Measurements from ENCODE around the gene RHBG. TPM values are rescaled to one million over a fixed set of nuclear protein-coding genes. Genes with fewer than 3 reads are reported as not detected.
"Not testable (repeated sequence)": the region's sequence is repeated elsewhere in the genome, so short reads cannot be mapped to it uniquely, and the experiment has no call there.

RHBG gene
- total and polyA plus RNA-seq, 2 donors, result 0.05 to 0.37 TPM

- no peak for DNase-seq (ENCODE audit: low read depth in 6 of 9, low spot score in 9 of 9)
- Histone ChIP-seq H3K9me3 (ENCODE audit: control insufficient read depth in 2 of 2, insufficient read depth in 1 of 2, low read length in 1 of 2) (no peaks in the 10 kb centered on the region), H3K36me3 (ENCODE audit: control insufficient read depth in 2 of 2, insufficient read depth in 2 of 2, low read length in 1 of 2) (no peaks in the 10 kb centered on the region), H3K4me1 (ENCODE audit: control insufficient read depth in 2 of 2, insufficient read depth in 2 of 2, low read length in 2 of 2) (no peaks in the 10 kb centered on the region), H3K4me3 (ENCODE audit: low read length in 2 of 2) (no peak overlapping the region), H3K27ac (ENCODE audit: low read depth in 1 of 2, low read length in 1 of 2) (no peak overlapping the region), H3K27me3 (ENCODE audit: control insufficient read depth in 2 of 2, insufficient read depth in 1 of 2, low read length in 1 of 2) (peaks cover 4 to 39% of the 10 kb centered on the region in 2 donors)
- WGBS, result 93% methylated on average over 1 of the region's 1 CpG
These were observed 10.4 kb upstream of the RHBG start for GRCh38 chr1:156358641-156359040.

- Histone ChIP-seq H3K4me3 (ENCODE audit: low read length in 2 of 2) (no peak overlapping the region), H3K4me1 (ENCODE audit: control insufficient read depth in 2 of 2, insufficient read depth in 2 of 2, low read length in 2 of 2) (no peaks in the 10 kb centered on the region), H3K27me3 (ENCODE audit: control insufficient read depth in 2 of 2, insufficient read depth in 1 of 2, low read length in 1 of 2) (peaks cover 4 to 42% of the 10 kb centered on the region in 2 donors), H3K27ac (ENCODE audit: low read depth in 1 of 2, low read length in 1 of 2) (no peak overlapping the region), H3K9me3 (ENCODE audit: control insufficient read depth in 2 of 2, insufficient read depth in 1 of 2, low read length in 1 of 2) (no peaks in the 10 kb centered on the region), H3K36me3 (ENCODE audit: control insufficient read depth in 2 of 2, insufficient read depth in 2 of 2, low read length in 1 of 2) (no peaks in the 10 kb centered on the region)
- DNase-seq (ENCODE audit: low read depth in 6 of 9, low spot score in 9 of 9), result no peak
- WGBS, result 96% methylated on average over 3 of the region's 3 CpGs
These were observed 9.8 kb upstream of the RHBG start for GRCh38 chr1:156359249-156359648.

- H3K27me3 ChIP-seq (ENCODE audit: control insufficient read depth in 2 of 2, insufficient read depth in 1 of 2, low read length in 1 of 2), result peaks cover 4 to 50% of the 10 kb centered on the region in 2 donors
- no peak for DNase-seq (ENCODE audit: low read depth in 6 of 9, low spot score in 9 of 9)
- H3K4me3 ChIP-seq (ENCODE audit: low read length in 2 of 2), result no peak overlapping the region
- WGBS, result 62% methylated on average over 6 of the region's 6 CpGs
- no peaks in the 10 kb centered on the region for H3K9me3 ChIP-seq (ENCODE audit: control insufficient read depth in 2 of 2, insufficient read depth in 1 of 2, low read length in 1 of 2)
- no peaks in the 10 kb centered on the region for H3K4me1 ChIP-seq (ENCODE audit: control insufficient read depth in 2 of 2, insufficient read depth in 2 of 2, low read length in 2 of 2)
- H3K27ac ChIP-seq (ENCODE audit: low read depth in 1 of 2, low read length in 1 of 2), result no peak overlapping the region
- no peaks in the 10 kb centered on the region for H3K36me3 ChIP-seq (ENCODE audit: control insufficient read depth in 2 of 2, insufficient read depth in 2 of 2, low read length in 1 of 2)
These were observed 9.0 kb upstream of the RHBG start for GRCh38 chr1:156359973-156360372.

GRCh38 chr1:156360534-156360933 lies 8.5 kb upstream of the RHBG start:
- H3K27ac ChIP-seq (ENCODE audit: low read depth in 1 of 2, low read length in 1 of 2), result no peak overlapping the region
- H3K36me3 ChIP-seq (ENCODE audit: control insufficient read depth in 2 of 2, insufficient read depth in 2 of 2, low read length in 1 of 2), result no peaks in the 10 kb centered on the region
- peaks cover 4 to 54% of the 10 kb centered on the region in 2 donors for H3K27me3 ChIP-seq (ENCODE audit: control insufficient read depth in 2 of 2, insufficient read depth in 1 of 2, low read length in 1 of 2)
- no peak overlapping the region for H3K4me3 ChIP-seq (ENCODE audit: low read length in 2 of 2)
- H3K4me1 ChIP-seq (ENCODE audit: control insufficient read depth in 2 of 2, insufficient read depth in 2 of 2, low read length in 2 of 2), result no peaks in the 10 kb centered on the region
- H3K9me3 ChIP-seq (ENCODE audit: control insufficient read depth in 2 of 2, insufficient read depth in 1 of 2, low read length in 1 of 2), result no peaks in the 10 kb centered on the region
- 98% methylated on average over 11 of the region's 11 CpGs for WGBS
- DNase-seq (ENCODE audit: low read depth in 6 of 9, low spot score in 9 of 9), result no peak

GRCh38 chr1:156365754-156366153 lies 3.3 kb upstream of the RHBG start:
- Histone ChIP-seq H3K27me3 (ENCODE audit: control insufficient read depth in 2 of 2, insufficient read depth in 1 of 2, low read length in 1 of 2) (peaks cover 15 to 72% of the 10 kb centered on the region in 2 donors), H3K9me3 (ENCODE audit: control insufficient read depth in 2 of 2, insufficient read depth in 1 of 2, low read length in 1 of 2) (peaks cover 0 to 4% of the 10 kb centered on the region in 2 donors), H3K27ac (ENCODE audit: low read depth in 1 of 2, low read length in 1 of 2) (no peak overlapping the region), H3K36me3 (ENCODE audit: control insufficient read depth in 2 of 2, insufficient read depth in 2 of 2, low read length in 1 of 2) (no peaks in the 10 kb centered on the region), H3K4me1 (ENCODE audit: control insufficient read depth in 2 of 2, insufficient read depth in 2 of 2, low read length in 2 of 2) (peaks cover 4 to 6% of the 10 kb centered on the region in 2 donors), H3K4me3 (ENCODE audit: low read length in 2 of 2) (no peak overlapping the region)
- no peak for DNase-seq (ENCODE audit: low read depth in 6 of 9, low spot score in 9 of 9)

GRCh38 chr1:156366378-156367166 lies 2.4 kb upstream of the RHBG start:
- Histone ChIP-seq H3K4me1 (ENCODE audit: control insufficient read depth in 2 of 2, insufficient read depth in 2 of 2, low read length in 2 of 2) (peaks cover 4 to 6% of the 10 kb centered on the region in 2 donors), H3K4me3 (ENCODE audit: low read length in 2 of 2) (no peak overlapping the region), H3K9me3 (ENCODE audit: control insufficient read depth in 2 of 2, insufficient read depth in 1 of 2, low read length in 1 of 2) (peaks cover 0 to 4% of the 10 kb centered on the region in 2 donors), H3K27me3 (ENCODE audit: control insufficient read depth in 2 of 2, insufficient read depth in 1 of 2, low read length in 1 of 2) (peaks cover 17 to 77% of the 10 kb centered on the region in 2 donors), H3K36me3 (ENCODE audit: control insufficient read depth in 2 of 2, insufficient read depth in 2 of 2, low read length in 1 of 2) (no peaks in the 10 kb centered on the region), H3K27ac (ENCODE audit: low read depth in 1 of 2, low read length in 1 of 2) (no peak overlapping the region)
- 92% methylated on average over 5 of the region's 5 CpGs for WGBS
- DNase-seq (ENCODE audit: low read depth in 6 of 9, low spot score in 9 of 9), result no peak

- Histone ChIP-seq H3K4me1 (ENCODE audit: control insufficient read depth in 2 of 2, insufficient read depth in 2 of 2, low read length in 2 of 2) (peaks cover 4 to 6% of the 10 kb centered on the region in 2 donors), H3K4me3 (ENCODE audit: low read length in 2 of 2) (no peak overlapping the region), H3K9me3 (ENCODE audit: control insufficient read depth in 2 of 2, insufficient read depth in 1 of 2, low read length in 1 of 2) (peaks cover 0 to 4% of the 10 kb centered on the region in 2 donors), H3K27me3 (ENCODE audit: control insufficient read depth in 2 of 2, insufficient read depth in 1 of 2, low read length in 1 of 2) (peaks cover 18 to 87% of the 10 kb centered on the region in 2 donors), H3K27ac (ENCODE audit: low read depth in 1 of 2, low read length in 1 of 2) (no peak overlapping the region), H3K36me3 (ENCODE audit: control insufficient read depth in 2 of 2, insufficient read depth in 2 of 2, low read length in 1 of 2) (no peaks in the 10 kb centered on the region)
- DNase-seq (ENCODE audit: low read depth in 6 of 9, low spot score in 9 of 9), result no peak
- 90% methylated on average over 9 of the region's 9 CpGs for WGBS
These were observed 1.4 kb upstream of the RHBG start for GRCh38 chr1:156367383-156368156.

GRCh38 chr1:156368157-156368658 lies 803 bp upstream of the RHBG start:
- no peak overlapping the region for H3K27ac ChIP-seq (ENCODE audit: low read depth in 1 of 2, low read length in 1 of 2)
- H3K27me3 ChIP-seq (ENCODE audit: control insufficient read depth in 2 of 2, insufficient read depth in 1 of 2, low read length in 1 of 2), result peaks cover 18 to 92% of the 10 kb centered on the region in 2 donors
- no peak overlapping the region for H3K4me3 ChIP-seq (ENCODE audit: low read length in 2 of 2)
- 96% methylated on average over 7 of the region's 7 CpGs for WGBS
- H3K4me1 ChIP-seq (ENCODE audit: control insufficient read depth in 2 of 2, insufficient read depth in 2 of 2, low read length in 2 of 2), result peaks cover 4 to 6% of the 10 kb centered on the region in 2 donors
- peaks cover 0 to 4% of the 10 kb centered on the region in 2 donors for H3K9me3 ChIP-seq (ENCODE audit: control insufficient read depth in 2 of 2, insufficient read depth in 1 of 2, low read length in 1 of 2)
- no peaks in the 10 kb centered on the region for H3K36me3 ChIP-seq (ENCODE audit: control insufficient read depth in 2 of 2, insufficient read depth in 2 of 2, low read length in 1 of 2)
- DNase-seq (ENCODE audit: low read depth in 6 of 9, low spot score in 9 of 9), result no peak

- 97% methylated on average over 10 of the region's 10 CpGs for WGBS
- not testable (repeated sequence) for H3K4me1 ChIP-seq (ENCODE audit: control insufficient read depth in 2 of 2, insufficient read depth in 2 of 2, low read length in 2 of 2); H3K27ac ChIP-seq (ENCODE audit: low read depth in 1 of 2, low read length in 1 of 2); DNase-seq (ENCODE audit: low read depth in 6 of 9, low spot score in 9 of 9); H3K9me3 ChIP-seq (ENCODE audit: control insufficient read depth in 2 of 2, insufficient read depth in 1 of 2, low read length in 1 of 2); H3K4me3 ChIP-seq (ENCODE audit: low read length in 2 of 2); H3K36me3 ChIP-seq (ENCODE audit: control insufficient read depth in 2 of 2, insufficient read depth in 2 of 2, low read length in 1 of 2)
- peaks cover 18 to 86% of the 10 kb centered on the region in 2 donors for H3K27me3 ChIP-seq (ENCODE audit: control insufficient read depth in 2 of 2, insufficient read depth in 1 of 2, low read length in 1 of 2)
These were observed 775 bp downstream of the RHBG start for GRCh38 chr1:156369685-156370286.
